Eye (tissue), 1 donor: ENCODE measurements around the gene ABTB2.

Source experiments
- DNase-seq: peaks from one replicate; pipeline ENCODE4 v3.0.0-alpha.2; 2015

ABTB2 gene

GRCh38 chr11:34359548-34359891, 1.7 kb upstream of the ABTB2 start:
- DNase-seq = no peak

- peak; percentile 96 for DNase-seq
These were observed 1.1 kb upstream of the ABTB2 start for GRCh38 chr11:34358728-34359547.

GRCh38 chr11:34358258-34358727, 483 bp upstream of the ABTB2 start:
- peak; percentile 84 for DNase-seq

- DNase-seq = peak; percentile 88
These were observed 703 bp downstream of the ABTB2 start for GRCh38 chr11:34356913-34357700.

- DNase-seq = peak; percentile 74
These were observed 1.3 kb downstream of the ABTB2 start for GRCh38 chr11:34356576-34356912.

GRCh38 chr11:34356130-34356529, 1.7 kb downstream of the ABTB2 start:
- DNase-seq = no peak

GRCh38 chr11:34355726-34356125, 2.1 kb downstream of the ABTB2 start:
- no peak for DNase-seq

GRCh38 chr11:34354782-34355181, 3.0 kb downstream of the ABTB2 start:
- DNase-seq = no peak

GRCh38 chr11:34353881-34354280, 3.9 kb downstream of the ABTB2 start:
- DNase-seq = peak; percentile 58

GRCh38 chr11:34351687-34352469, 5.9 kb downstream of the ABTB2 start:
- no peak for DNase-seq

GRCh38 chr11:34351051-34351450, 6.8 kb downstream of the ABTB2 start:
- no peak for DNase-seq

- DNase-seq = no peak
These were observed 7.9 kb downstream of the ABTB2 start for GRCh38 chr11:34349882-34350281.

- DNase-seq = no peak
These were observed 8.9 kb downstream of the ABTB2 start for GRCh38 chr11:34348919-34349318.

GRCh38 chr11:34348096-34348495, 9.7 kb downstream of the ABTB2 start:
- DNase-seq = no peak

- DNase-seq = no peak
These were observed 11.3 kb downstream of the ABTB2 start for GRCh38 chr11:34346551-34346950.

GRCh38 chr11:34345991-34346480, 11.8 kb downstream of the ABTB2 start:
- DNase-seq = peak; percentile 75

GRCh38 chr11:34345540-34345876, 12.3 kb downstream of the ABTB2 start:
- no peak for DNase-seq

GRCh38 chr11:34344768-34345539, 12.9 kb downstream of the ABTB2 start:
- DNase-seq = peak; percentile 36

GRCh38 chr11:34344410-34344767, 13.4 kb downstream of the ABTB2 start:
- no peak for DNase-seq

- no peak for DNase-seq
These were observed 14.1 kb downstream of the ABTB2 start for GRCh38 chr11:34343686-34344085.

- DNase-seq = no peak
These were observed 14.7 kb downstream of the ABTB2 start for GRCh38 chr11:34343153-34343552.

- no peak for DNase-seq
These were observed 15.8 kb downstream of the ABTB2 start for GRCh38 chr11:34341931-34342533.
